Fibroblast of lung (primary cell): ENCODE measurements around the gene ZC3H15.

Experiments
- EZH2 ChIP-seq: IDR thresholded peaks from 2 replicates; pipeline ENCODE4 v1.5.1; 2012; ENCODE audit warnings: low read length, control low read depth, mild to moderate bottlenecking; ENCODE audit errors: missing control alignments
- TF ChIP-seq, protein P1 (sequence below), 2 donors: IDR thresholded peaks in 1 of 2; conservative IDR thresholded peaks in 1 of 2; 1 replicate in 1 of 2; 2 replicates in 1 of 2; pipeline ENCODE4 v1.5.1; 2011 to 2012; ENCODE audit warnings: low read length in 2 of 2, control low read depth in 1 of 2, inconsistent platforms in 1 of 2, low read depth in 1 of 2, mild to moderate bottlenecking in 1 of 2

DNA sequence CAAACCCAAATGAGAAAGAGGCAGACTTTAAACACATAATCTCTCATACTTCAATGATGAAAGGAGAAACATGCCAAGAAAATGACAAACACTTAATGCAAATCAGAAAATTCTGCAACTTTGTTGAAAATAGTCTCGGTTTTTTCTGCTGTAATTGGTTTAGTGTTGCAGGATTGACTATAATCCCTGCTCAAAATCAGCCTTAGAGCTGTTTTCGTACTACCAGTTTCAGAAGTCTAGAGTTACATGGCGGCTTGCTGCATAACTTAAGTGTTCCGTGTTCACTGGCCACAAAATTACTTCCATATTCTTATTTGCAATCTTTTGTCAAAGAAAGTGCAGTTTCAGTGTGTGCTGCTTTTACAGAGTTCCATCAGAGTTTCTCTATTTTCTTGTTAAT lies 54.9 kb downstream of the ZC3H15 start:
- TF ChIP-seq, protein P1, sequence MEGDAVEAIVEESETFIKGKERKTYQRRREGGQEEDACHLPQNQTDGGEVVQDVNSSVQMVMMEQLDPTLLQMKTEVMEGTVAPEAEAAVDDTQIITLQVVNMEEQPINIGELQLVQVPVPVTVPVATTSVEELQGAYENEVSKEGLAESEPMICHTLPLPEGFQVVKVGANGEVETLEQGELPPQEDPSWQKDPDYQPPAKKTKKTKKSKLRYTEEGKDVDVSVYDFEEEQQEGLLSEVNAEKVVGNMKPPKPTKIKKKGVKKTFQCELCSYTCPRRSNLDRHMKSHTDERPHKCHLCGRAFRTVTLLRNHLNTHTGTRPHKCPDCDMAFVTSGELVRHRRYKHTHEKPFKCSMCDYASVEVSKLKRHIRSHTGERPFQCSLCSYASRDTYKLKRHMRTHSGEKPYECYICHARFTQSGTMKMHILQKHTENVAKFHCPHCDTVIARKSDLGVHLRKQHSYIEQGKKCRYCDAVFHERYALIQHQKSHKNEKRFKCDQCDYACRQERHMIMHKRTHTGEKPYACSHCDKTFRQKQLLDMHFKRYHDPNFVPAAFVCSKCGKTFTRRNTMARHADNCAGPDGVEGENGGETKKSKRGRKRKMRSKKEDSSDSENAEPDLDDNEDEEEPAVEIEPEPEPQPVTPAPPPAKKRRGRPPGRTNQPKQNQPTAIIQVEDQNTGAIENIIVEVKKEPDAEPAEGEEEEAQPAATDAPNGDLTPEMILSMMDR (conservative IDR thresholded peaks at IDR 0.05 in 1 of 2, IDR thresholded peaks at IDR 0.05 in 1 of 2; ENCODE audit: low read depth in 1 of 2, low read length in 2 of 2) = no peak
- no peak for TF ChIP-seq EZH2
